ENCODE data around the gene ALMS1. TPM values are rescaled to one million over a fixed set of nuclear protein-coding genes. Genes with fewer than 3 reads are reported as not detected.
"Not testable (repeated sequence)": the region's sequence is repeated elsewhere in the genome, so short reads cannot be mapped to it uniquely, and the experiment has no call there.

Gene ALMS1
- total RNA-seq, 1 donor from 2014 or later = 37.3 TPM

- DNase-seq = no peak
Observed at GRCh38 chr2:73614997-73615396, 229.4 kb downstream of the ALMS1 start.

GRCh38 chr2:73619925-73620324 is 234.3 kb downstream of the ALMS1 start:
- DNase-seq = not testable (repeated sequence)

- not testable (repeated sequence) for DNase-seq
Observed at GRCh38 chr2:73624036-73624435, 238.4 kb downstream of the ALMS1 start.

GRCh38 chr2:73624625-73625024 is 239.0 kb downstream of the ALMS1 start:
- not testable (repeated sequence) for DNase-seq

GRCh38 chr2:73626237-73626636 is 240.6 kb downstream of the ALMS1 start:
- not testable (repeated sequence) for DNase-seq

GRCh38 chr2:73628493-73628892 is 242.9 kb downstream of the ALMS1 start:
- DNase-seq = not testable (repeated sequence)

- not testable (repeated sequence) for DNase-seq
Observed at GRCh38 chr2:73630662-73631266, 245.1 kb downstream of the ALMS1 start.

GRCh38 chr2:73636977-73637376 is 251.3 kb downstream of the ALMS1 start:
- DNase-seq = not testable (repeated sequence)

- no peak for DNase-seq
Observed at GRCh38 chr2:73638429-73638828, 252.8 kb downstream of the ALMS1 start.

- DNase-seq = no peak
Observed at GRCh38 chr2:73640511-73640911, 254.9 kb downstream of the ALMS1 start.

- DNase-seq = no peak
Observed at GRCh38 chr2:73640946-73641766, 255.5 kb downstream of the ALMS1 start.

GRCh38 chr2:73641767-73642062 is 256.1 kb downstream of the ALMS1 start:
- DNase-seq = no peak

GRCh38 chr2:73642338-73643018 is 256.8 kb downstream of the ALMS1 start, which contains the start of gene NAT8:
TSS of gene NAT8 (minus strand) at chr2:73642422. CDS start at chr2:73641628, 794 bp downstream.
- DNase-seq = no peak

GRCh38 chr2:73647690-73648089 is 262.1 kb downstream of the ALMS1 start:
- not testable (repeated sequence) for DNase-seq

GRCh38 chr2:73651591-73652230 is 266.1 kb downstream of the ALMS1 start:
- DNase-seq = no peak

GRCh38 chr2:73652348-73652747 is 266.7 kb downstream of the ALMS1 start:
- no peak for DNase-seq

- DNase-seq = no peak
Observed at GRCh38 chr2:73654175-73654574, 268.5 kb downstream of the ALMS1 start.

Other genes with a start within 250 kb of the ALMS1 start
- not detected for gene NOTO, start 183.3 kb upstream of the ALMS1 start, total RNA-seq
- 28.4 TPM for gene SMYD5, start 171.6 kb upstream of the ALMS1 start, total RNA-seq
- 49.1 TPM for gene PRADC1, start 152.6 kb upstream of the ALMS1 start, total RNA-seq
- 192 TPM for gene CCT7, start 151.5 kb upstream of the ALMS1 start, total RNA-seq
- 0.41 TPM for gene FBXO41, start 101.4 kb upstream of the ALMS1 start, total RNA-seq
- gene EGR4, start 92.3 kb upstream of the ALMS1 start, total RNA-seq = not detected